GM19324 (cell line): ENCODE results near the gene SYT14.
"Not testable (repeated sequence)": the region's sequence is repeated elsewhere in the genome, so short reads cannot be mapped to it uniquely, and the experiment has no call there.

Experiments
- ATAC-seq: cut with Tn5 transposase; IDR thresholded peaks from one replicate; pipeline ENCODE4 v1.9.1; 2021; ENCODE audit warnings: mild to moderate bottlenecking, moderate library complexity; ENCODE audit not compliant: unreplicated experiment, low FRiP score

Gene SYT14

DNA sequence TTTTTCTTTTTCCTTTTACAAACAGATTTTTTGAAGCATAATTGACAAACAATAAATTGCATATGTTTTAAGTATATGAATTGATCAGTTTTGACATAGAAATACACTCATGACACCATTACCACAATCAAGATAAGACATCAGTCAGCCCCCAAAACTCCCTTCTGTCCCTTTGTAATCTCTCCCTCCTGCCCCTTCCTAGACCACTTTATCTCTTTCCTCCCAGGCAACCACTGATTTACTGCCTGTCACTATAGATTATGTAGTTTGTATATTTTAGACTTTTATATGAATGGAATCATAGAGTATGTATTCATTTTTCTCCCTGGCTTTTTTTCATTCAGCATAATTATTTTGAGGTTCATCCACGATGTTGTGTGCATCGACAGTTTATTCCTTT is 6.9 kb upstream of the SYT14 start:
- no peak for ATAC-seq

DNA sequence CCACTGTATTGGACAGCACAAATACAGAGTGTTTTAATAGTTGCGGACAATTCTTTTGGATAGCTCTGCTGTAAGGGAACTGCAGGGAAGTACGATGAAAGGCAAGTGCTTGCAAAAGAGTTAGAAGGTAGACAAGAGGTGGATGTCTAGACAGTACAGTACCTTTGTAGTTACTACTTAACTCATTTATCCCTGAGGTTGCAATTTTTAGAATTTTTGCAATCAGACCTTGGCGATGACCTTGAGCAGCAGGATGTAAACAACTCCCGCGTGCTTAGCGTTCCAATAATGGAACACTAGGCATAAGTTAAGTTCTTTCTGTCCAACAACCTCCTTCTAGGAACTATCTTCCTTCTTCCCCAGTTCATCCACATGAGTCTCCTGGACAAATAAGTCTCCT is 1.9 kb upstream of the SYT14 start:
- no peak for ATAC-seq

DNA sequence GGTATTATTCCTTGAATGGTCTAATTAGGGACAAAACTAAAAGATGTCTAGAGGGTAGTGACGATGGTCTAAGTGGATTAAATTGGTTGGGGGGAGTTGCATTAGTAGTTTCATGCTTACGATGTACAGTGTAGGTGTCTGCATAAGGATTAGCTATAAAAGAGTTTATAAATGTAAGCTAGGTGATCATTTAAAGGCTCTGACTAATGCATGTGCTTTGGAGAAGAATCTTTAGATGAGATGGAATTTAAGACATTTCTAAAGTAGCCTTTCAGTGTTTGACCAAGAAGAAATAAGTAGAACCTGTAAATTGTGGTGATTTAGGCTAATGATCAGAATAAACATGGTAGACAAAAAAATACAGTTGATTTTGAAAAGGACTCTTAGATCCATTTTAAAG is 7.4 kb downstream of the SYT14 start:
- no peak for ATAC-seq

DNA sequence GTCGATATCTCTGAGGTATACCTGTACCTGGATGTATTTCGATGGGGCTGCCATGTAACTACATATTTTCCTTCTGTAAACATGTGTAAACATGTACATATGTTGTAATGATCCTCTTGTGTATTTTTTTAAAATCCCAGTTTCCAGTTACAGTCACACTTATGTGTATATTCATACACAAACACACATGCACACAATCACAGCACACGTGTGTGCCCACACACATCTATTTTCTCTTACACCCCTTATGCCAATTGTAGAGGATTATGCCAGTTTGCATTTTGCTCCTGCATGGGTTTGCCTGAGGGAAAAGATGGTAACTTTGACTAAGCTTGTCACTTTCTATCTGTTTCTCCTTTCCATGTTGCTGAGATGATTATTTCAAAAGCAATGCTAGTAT is 10.1 kb downstream of the SYT14 start:
- no peak for ATAC-seq

DNA sequence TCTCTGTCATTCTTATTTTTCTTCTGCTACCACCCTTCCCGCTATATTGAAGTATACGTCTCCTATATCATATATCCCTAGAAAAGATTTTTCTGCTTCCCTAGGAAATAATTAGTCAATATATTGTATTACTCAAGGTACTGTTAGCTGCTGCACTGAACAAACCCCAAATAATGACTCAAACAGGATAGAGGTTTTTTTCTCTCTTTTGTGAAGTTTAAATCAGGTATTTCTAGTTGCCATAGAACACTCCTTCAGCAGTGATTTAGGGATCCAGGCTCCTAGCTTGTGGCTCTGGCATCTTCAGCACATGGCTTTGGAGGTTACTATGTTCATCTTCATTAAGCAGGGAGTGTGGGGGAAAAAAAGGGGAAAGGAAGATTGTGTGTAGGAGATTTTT is 18.1 kb downstream of the SYT14 start:
- no peak for ATAC-seq

DNA sequence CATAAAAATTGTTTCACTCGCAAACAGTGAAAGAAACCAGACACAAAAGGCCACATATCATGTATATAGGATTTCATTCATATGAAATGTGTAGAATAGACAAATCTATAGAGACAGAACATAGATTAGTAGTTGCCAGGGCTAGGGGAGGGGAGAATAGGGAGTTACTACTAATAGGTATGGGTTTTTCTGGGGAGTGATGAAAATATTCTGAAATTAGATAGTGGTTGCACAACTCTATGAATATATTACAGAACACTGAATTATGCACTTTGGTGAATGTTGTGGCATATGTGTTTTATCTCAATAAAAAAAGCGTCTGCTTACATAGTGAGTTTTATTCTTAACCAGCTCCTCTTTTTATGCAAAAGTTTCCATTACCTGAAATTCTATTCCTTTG is 21.6 kb downstream of the SYT14 start:
- ATAC-seq: no peak

DNA sequence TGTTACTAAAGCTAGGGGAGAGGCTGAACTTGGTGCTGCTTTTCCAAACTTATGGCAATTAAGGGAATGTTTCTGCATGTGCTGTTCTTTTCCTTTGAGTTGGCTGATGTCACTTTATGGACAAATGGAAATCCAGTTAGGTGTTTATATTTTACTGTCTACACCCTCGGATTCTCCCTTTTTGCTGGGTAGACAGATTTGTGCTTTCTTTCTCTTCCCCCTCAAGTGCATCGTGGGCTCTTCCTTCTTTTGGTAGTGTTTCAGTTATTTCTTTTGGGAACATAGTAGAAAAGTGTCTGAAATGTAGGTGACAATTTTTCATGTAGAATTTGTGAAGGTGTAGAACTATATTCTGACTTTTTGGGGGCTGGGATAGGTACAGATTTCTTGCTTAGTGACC is 22.9 kb downstream of the SYT14 start:
- ATAC-seq: no peak

DNA sequence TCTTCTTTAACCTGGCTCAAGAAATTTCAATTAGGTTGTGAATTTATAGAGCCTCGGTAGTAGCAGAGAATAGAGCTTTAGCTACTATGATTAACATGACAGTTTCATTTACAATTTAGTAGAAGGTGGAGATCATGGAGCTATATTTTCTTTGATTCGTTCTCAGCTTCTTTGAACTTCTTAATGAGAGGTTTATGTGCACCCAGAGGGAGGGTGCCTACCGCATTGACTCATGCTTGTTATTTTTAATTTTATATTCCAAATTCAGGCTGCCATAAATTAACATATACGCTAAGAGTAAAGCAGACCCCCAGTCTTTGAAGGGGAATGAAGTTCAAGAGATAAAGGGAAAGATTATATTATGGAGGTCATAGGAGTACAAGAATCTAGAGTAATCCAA is 24.4 kb downstream of the SYT14 start:
- no peak for ATAC-seq

DNA sequence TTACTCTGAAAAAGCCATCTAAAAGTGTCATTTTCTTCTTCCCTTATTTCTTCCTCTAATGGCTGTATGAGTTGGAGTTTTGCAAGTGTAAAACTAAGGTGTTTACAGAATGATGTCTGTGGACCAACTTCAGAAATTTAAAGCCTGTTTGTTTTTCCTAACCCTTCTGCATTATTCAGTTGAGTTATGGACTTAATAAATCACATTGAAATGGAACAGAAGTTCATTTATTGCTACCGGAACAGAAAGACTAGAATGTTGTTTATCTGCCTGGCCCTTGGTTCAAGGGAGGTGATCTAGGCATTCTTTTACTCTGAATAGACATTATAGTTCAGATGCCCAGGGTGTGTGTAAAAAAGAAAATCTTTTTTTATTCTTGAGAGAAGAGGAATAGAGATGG is 24.8 kb downstream of the SYT14 start:
- no peak for ATAC-seq

DNA sequence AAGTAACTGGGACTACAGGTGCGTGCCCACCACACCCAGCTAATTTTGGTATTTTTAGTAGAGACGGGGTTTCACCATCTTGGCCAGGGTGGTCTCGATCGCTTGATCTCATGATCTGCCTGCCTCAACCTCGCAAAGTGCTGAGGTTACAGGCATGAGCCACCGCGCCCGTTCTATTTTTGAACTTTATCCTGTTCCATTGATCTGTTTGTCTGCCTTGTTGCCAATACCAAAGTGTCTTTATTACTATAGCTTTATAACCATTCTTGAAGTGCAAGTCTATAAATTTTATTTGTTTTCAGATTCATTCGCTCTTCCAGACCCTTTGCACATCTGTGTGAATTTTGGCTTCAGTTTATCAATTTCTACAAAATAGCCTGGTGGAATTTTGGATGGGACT is 28.0 kb downstream of the SYT14 start:
- no peak for ATAC-seq

DNA sequence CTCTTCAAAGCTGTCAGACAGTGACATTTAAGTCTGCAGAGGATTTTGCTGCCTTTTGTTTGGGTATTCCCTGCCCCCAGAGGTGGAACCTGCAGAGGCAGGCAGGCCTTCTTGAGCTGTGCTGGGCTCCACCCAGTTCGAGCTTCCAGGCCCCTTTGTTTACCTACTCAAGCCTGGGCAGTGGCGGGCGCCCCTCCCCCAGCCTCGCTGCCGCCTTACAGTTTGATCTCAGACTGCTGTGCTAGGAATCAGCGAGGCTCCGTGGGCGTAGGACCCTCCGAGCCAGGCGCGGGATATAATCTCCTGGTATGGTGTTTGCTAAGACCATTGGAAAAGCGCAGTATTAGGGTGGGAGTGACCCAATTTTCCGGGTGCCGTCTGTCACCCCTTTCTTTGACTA is 40.7 kb downstream of the SYT14 start:
- ATAC-seq: not testable (repeated sequence)

DNA sequence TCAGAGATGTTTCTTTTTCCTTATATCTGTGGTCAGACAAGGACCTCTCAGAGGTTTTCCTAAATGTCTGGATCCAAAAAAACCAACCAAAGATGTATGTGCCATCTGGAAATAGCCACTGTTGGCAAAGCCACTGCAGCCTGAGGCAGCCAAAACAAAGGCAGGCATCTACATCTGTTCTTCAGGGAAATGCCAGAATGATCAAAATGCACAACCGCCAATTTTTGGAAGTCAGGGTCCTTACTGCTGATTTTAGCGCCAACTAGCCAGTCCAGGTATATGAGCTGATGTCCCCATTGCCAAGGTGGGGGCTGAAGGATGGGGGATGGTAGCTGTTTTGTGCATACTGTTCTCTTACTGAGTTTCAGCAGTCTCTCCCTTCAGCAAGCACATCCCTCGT is 45.9 kb downstream of the SYT14 start:
- ATAC-seq: no peak

DNA sequence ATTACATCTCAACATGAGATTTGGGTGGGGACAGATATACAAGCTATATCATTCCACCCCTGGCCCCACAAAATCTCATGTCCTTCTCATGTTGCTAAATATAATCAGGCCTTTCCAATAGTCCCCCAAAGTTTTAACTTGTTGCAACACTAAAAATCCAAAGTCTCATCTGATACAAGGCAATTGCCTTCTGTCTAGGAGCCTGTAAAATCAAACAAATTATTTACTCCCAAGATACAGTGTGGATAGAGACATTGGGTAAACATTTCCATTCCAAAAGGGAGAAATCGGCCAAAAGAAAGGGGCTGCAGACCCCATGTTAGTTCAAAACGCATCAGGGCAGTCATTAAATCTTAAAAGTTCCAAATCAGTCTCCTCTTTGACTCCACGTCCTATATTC is 47.0 kb downstream of the SYT14 start:
- ATAC-seq: no peak

DNA sequence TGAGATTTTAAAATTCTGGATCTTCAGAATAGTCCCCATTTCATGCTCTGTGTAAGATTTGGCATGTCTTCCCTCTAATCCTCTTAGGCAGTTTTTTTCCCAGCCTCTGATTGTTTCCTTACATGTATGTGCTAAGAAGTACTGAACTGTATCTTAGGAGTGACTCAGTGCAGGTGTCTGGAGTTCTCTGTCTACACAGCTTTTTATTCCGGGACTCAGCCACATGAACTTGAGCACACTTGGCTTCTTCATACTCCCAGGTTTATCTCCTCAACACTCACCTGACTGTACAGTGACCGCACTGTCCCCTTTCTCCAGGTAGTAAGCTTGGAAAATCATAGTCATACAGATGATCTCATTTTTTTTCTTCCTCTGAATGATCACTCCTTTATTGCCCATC is 50.7 kb downstream of the SYT14 start:
- ATAC-seq: no peak

DNA sequence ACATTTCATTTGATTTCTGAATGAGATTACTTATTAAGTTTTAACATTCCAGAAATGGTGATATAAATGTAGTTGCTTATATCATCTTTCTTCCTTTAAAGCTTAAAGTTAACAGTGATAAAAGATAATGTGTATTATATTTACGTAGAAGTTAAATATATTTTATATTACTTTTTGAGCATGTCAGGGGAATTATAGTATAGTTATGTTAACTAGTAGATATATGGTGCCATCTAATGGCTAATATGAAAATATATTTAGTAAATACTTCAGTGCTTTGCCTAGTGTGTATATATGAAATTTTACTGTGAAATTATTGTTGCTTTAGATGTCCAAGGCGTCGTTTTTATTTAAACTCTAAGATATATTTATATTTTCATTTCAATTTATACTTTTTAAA is 51.5 kb downstream of the SYT14 start:
- ATAC-seq: no peak

DNA sequence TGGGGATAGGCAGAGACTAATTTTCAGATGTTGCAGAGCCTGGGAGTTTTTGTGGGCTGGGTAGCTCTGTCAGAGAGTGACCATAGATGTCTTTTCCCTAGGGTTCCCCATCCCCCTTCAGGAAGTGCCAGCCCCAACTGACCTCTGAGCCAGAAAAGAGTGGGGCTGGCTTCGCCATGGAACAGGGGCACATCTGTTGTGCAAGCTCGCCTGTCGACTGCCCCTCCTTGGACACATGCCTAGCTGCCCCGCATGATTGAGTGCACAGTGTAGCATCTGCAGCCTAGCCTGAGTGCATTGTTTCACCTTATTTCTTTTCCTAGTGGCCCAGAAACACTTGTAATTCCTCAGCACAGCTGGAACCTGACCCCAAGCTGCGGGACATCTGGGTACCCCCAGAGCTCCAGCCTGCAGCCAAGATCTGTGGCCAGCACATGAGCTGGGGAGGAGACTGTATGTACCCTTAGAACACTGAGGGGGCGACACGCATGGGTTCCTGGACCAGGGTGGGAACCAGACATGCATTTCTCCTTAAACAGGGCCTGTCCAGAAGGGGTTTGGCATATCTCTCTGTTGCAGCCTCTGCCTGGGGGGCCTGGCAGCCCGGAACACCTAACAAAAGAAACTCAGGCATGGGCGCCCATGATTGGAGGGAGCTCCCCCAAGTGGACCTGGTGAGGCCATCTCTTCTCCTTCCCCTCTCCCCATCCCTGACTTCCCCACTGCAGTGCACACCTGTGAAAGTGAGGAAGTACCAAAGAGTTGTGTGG is 55.2 kb downstream of the SYT14 start:
- ATAC-seq: no peak

DNA sequence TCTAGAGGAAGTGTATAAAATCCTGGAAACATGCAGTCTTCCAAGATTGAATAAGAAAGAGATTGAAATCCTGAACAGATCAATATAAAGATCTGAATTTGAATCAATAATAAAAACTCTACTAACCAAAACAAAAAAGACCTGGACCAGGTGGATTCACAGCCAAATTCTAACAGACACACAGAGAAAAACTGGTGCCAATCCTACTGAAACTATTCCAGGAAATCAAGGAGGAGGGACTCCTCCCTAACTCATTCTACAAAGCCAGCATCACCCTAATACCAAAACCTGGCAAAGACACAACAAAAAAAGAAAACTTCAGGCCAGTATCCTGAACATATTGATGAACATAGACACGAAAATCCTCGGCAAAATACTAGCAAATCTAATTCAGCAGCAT is 58.3 kb downstream of the SYT14 start:
- ATAC-seq: no peak

DNA sequence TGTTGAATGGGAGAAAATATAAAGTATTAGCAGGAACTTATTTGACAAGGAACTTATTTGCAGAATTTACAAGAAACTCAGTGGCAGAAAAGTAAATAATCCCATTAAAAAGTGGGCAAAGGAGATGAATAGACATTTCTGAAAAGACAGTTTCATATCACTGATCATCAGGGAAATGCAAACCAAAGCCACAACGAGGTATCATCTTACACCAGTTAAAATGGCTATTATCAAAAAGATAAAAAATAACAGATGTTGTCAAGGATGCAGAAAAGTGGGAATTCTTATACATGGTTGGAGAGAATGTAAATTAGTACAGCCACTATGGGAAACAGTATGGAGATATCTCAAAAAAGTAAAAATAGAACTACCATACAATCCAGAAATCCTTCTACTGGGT is 61.0 kb downstream of the SYT14 start:
- ATAC-seq: no peak

DNA sequence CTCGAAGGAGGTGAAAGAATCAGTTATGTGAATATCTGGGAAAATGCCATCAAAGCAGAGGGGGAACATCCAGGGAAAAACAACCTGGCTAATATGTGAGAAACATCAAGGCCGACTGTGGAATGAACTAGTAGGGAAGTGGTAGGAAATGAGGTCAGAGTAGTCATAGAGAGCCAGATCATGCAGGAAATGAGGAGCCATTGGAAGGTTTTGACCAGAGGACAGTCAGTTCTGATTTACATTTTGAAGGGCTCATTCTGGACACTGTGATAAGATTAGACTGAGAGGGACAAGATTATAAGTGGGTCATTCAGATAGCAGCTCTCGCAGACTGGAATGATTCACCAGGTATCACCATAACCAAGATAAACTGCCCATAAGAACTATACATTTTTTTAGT is 63.7 kb downstream of the SYT14 start:
- ATAC-seq: no peak

DNA sequence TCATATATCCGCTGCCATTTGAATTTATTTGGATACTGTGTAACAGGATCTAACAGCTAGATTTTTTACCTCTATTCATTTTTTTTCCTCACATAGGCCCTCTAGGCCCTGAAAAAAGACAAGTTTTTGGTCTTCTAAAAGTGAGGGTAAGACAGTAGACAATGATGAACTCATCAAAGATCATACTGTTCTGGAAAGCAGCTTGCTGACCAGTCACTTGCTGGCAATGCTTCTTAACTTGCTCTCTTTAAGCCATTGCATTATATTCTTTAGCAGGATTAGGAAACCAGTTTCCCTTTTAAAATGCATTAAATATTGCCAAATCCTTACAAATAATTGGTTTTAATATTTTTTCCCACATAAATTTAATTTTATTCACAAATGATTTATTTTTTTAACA is 65.5 kb downstream of the SYT14 start:
- ATAC-seq: no peak

DNA sequence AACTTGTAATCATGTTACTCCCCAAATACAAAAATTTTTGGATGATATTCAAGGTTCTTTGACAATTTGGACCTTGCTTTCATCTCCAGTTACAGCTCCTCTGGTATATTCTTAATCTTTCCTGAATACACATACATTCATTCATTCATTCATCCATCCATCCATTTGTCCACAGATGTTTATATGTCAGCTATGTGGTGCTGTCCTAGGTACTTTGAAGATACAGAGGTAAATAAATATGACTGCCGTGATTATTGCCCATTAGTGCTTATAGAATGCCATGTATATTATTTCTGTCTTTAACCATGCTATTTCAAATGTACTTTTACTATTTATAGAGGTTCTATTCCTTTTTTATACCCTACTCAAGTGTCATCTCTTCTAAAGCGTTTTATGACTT is 72.1 kb downstream of the SYT14 start:
- ATAC-seq: no peak

DNA sequence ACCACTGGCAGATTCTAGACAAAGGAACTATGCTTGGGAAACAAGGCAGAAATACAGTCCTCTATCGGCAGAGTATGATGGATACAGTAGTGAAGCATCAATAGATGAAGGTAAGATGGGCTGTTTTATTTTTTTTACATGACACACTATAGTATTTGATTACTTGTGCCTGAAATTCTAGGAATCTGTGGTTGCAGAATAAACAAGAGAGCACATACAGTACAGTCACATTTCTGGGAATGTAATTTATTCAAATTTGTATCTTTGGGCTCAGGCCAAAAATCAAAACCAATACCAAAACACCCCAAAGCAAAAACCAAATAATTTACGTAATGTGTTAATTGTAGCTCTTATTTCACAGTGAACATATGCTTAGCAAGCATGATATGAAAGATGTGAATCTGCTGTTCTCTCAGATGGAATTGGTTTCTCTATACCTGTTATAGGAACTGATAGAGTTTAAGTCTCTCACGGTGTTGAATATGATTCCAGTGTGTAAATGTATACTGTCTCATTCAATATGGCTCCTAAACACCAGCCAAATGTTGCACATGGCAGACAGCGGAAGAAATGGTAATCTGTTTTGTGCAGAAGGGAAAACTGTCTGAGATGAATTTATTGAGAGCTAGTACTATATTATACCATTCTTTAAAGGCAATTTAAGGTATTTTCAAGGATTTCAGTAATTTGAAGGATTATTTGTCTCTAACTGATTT is 83.3 kb downstream of the SYT14 start:
- ATAC-seq: no peak
